ENCODE data around the gene PRG2. TPM values are rescaled to one million over a fixed set of nuclear protein-coding genes. Genes with fewer than 3 reads are reported as not detected.

The PRG2 gene
- total and polyA plus RNA-seq, 7 experiments from 2014 or later, result 0.44 to 1.7 (median 0.48) TPM; not detected in 4

DNA sequence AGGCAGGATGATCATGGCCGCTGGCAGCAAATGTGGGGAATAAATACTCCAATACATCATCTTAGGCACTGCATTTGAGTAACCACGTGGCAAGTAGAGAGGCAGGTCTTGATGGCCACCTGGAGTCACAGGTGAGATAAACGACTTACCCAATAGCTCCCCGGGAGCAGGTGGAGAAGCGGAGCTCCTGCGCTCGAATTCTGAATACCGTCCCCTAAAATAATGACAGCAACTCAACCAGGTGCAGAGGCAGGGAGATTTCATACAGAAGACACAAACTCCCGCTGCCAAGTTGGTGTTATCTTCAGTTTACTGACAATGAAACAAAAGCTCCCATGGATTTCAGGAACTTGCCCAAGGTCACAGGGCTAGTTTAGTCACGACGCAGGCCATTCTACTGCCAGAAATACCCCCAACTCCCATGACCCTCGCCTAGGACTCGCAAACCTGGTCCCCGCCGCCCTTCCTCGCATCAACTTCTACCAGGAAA lies 36.0 kb upstream of the PRG2 start:
- DNase-seq (peak in 1 of 9 donors; percentile 4), ATAC-seq (no peak)
- H3K4me1 ChIP-seq (ENCODE audit: control insufficient read depth in 2 of 2, insufficient read depth in 2 of 2, low read length in 2 of 2), result peaks cover 24 to 42% of the 10 kb centered on the region in 2 donors
- ChIA-PET CTCF (interaction anchor here (4.0 kb wide), 1 partner anchor 31 kb away, joined by 17 read pairs; no protein-coding TSS in a partner anchor), POLR2A (interaction anchor here (0.6 to 1.4 kb wide), 4 partner anchors 10 to 96 kb away, joined by 3 to 5 read pairs (median 3); no protein-coding TSS in a partner anchor)
- H3K4me3 ChIP-seq (ENCODE audit: low read length), result peak overlapping the region; percentile 56
- intact Hi-C loops (cut with micrococcal nuclease), result loop anchor here (2.0 to 10.0 kb wide), 6 partner anchors 32 to 1148 kb away; partner anchors contain the start of genes CLP1 (in 1 of the 2), LPXN (in 1 of the 2), P2RX3 (in 1 of the 2) and SSRP1 (in 1 of the 2)
- H3K36me3 ChIP-seq (ENCODE audit: control insufficient read depth in 2 of 3, insufficient read depth in 3 of 3, low read length in 3 of 3), result peaks cover 0 to 5% (median 0%) of the 10 kb centered on the region in 3 experiments
- Mint-ChIP-seq H3K9me3 (no peaks in the 10 kb centered on the region), H3K4me1 (peaks cover 40 to 56% (median 50%) of the 10 kb centered on the region in 7 donors), H3K4me3 (peak overlapping the region; percentile 83 to 92 (median 89)), H3K27ac (peak overlapping the region; percentile 52 to 93 (median 79)), H3K36me3 (peaks cover 0 to 23% (median 13%) of the 10 kb centered on the region in 5 donors), H3K27me3 (peaks cover 0 to 24% (median 0%) of the 10 kb centered on the region in 5 donors)
- H3K27me3 ChIP-seq (ENCODE audit: control insufficient read depth in 2 of 2, insufficient read depth in 2 of 2, low read length in 2 of 2), result no peaks in the 10 kb centered on the region
- H3K27ac ChIP-seq (ENCODE audit: low read depth, low read length), result peak overlapping the region; percentile 62
- H3K9me3 ChIP-seq (ENCODE audit: control insufficient read depth in 2 of 3, low read length in 3 of 3), result no peaks in the 10 kb centered on the region

GRCh38 chr11:57425565-57426438 lies 35.4 kb upstream of the PRG2 start:
- ATAC-seq (no peak), DNase-seq (no peak)
- no peaks in the 10 kb centered on the region for H3K9me3 Mint-ChIP-seq
- H3K4me3 Mint-ChIP-seq, result peak overlapping the region; percentile 83 to 92 (median 89)
- H3K4me1 ChIP-seq (ENCODE audit: control insufficient read depth in 2 of 2, insufficient read depth in 2 of 2, low read length in 2 of 2), result peaks cover 24 to 45% of the 10 kb centered on the region in 2 donors
- H3K27ac ChIP-seq (ENCODE audit: low read depth, low read length), result peak overlapping the region; percentile 52
- POLR2A ChIA-PET, result interaction anchor here (0.6 to 1.4 kb wide), 6 partner anchors 11 to 95 kb away, joined by 3 to 5 read pairs (median 4); partner anchors contain the start of gene SLC43A1
- intact Hi-C loops (cut with micrococcal nuclease), result loop anchor here (1.0 to 10.0 kb wide), 11 partner anchors 31 to 1153 kb away; partner anchors contain the start of genes ZFP91 (in 2 of the 2), CLP1 (in 1 of the 2), LPXN (in 1 of the 2) and MED19 (in 1 of the 2)
- H3K9me3 ChIP-seq (ENCODE audit: control insufficient read depth in 2 of 3, low read length in 3 of 3), result no peaks in the 10 kb centered on the region
- H3K36me3 Mint-ChIP-seq, result peaks cover 0 to 23% (median 13%) of the 10 kb centered on the region in 5 donors
- CTCF ChIA-PET, result interaction anchor here (4.0 kb wide), 1 partner anchor 32 kb away, joined by 17 read pairs; no protein-coding TSS in a partner anchor
- H3K36me3 ChIP-seq (ENCODE audit: control insufficient read depth in 2 of 3, insufficient read depth in 3 of 3, low read length in 3 of 3), result peaks cover 0 to 5% (median 0%) of the 10 kb centered on the region in 3 experiments
- H3K4me3 ChIP-seq (ENCODE audit: low read length), result peak overlapping the region; percentile 56
- peak overlapping the region; percentile 79 to 93 (median 91) for H3K27ac Mint-ChIP-seq
- H3K27me3 Mint-ChIP-seq, result peaks cover 0 to 24% (median 0%) of the 10 kb centered on the region in 5 donors
- peaks cover 40 to 56% (median 50%) of the 10 kb centered on the region in 7 donors for H3K4me1 Mint-ChIP-seq
- no peaks in the 10 kb centered on the region for H3K27me3 ChIP-seq (ENCODE audit: control insufficient read depth in 2 of 2, insufficient read depth in 2 of 2, low read length in 2 of 2)

DNA sequence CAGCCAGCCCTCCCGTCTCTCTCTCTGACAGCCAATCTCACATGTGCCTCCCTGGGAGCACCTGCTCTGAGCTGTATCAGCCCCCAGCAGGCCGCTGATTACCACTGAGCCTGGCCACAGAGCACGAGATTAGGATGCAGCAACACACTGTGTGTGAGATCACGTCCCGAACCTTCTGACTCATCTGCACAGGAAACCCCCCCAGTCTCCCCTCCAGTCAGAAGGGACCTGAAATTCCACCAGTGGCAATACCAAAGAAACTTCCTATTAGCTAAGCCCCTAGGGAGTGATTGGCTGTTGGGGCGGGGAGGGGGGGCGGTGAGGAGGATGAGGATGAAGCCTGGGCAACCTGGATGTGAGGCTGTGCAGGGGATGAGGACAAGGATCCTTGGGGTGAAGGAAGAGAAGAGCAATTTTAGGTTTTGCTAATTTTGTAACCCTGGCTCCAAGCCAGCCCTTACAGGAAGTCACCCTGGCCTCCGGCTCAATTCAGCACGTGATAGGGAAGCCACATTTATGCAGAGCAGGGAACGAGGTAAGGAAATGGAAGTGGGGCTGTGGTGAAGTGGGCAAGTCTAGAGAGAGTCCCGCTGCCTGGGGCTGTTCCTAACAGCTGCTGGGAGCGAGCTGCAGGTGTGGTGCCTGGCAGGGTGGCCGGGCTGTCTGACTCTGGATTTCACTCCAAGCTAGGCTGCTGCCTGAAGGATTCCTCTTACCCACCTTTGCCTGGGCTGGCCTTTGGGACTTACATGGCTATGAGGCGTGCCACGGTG lies 34.5 kb upstream of the PRG2 start:
- ChIA-PET CTCF (interaction anchor here (1.3 to 4.0 kb wide), 2 partner anchors 32 to 33 kb away, joined by 7 to 17 read pairs; no protein-coding TSS in a partner anchor), POLR2A (interaction anchor here (1.2 to 1.4 kb wide), 3 partner anchors 44 to 90 kb away, joined by 3 to 4 read pairs (median 4); partner anchors contain the start of gene SLC43A1)
- Mint-ChIP-seq H3K9me3 (no peaks in the 10 kb centered on the region), H3K27me3 (peaks cover 0 to 24% (median 0%) of the 10 kb centered on the region in 5 donors), H3K4me3 (peak overlapping the region; percentile 83 to 92 (median 89)), H3K4me1 (peaks cover 40 to 56% (median 50%) of the 10 kb centered on the region in 7 donors), H3K36me3 (peaks cover 0 to 27% (median 20%) of the 10 kb centered on the region in 5 donors), H3K27ac (peak overlapping the region; percentile 84 to 93 (median 91))
- ATAC-seq (peak; percentile 90), DNase-seq (peak; percentile 25 to 83 (median 62))
- no peaks in the 10 kb centered on the region for H3K27me3 ChIP-seq (ENCODE audit: control insufficient read depth in 2 of 2, insufficient read depth in 2 of 2, low read length in 2 of 2)
- H3K9me3 ChIP-seq (ENCODE audit: control insufficient read depth in 2 of 3, low read length in 3 of 3), result no peaks in the 10 kb centered on the region
- intact Hi-C loops (cut with micrococcal nuclease), result loop anchor here (1.0 to 10.0 kb wide), 11 partner anchors 32 to 1154 kb away; partner anchors contain the start of genes ZFP91 (in 2 of the 2), CLP1 (in 1 of the 2), LPXN (in 1 of the 2) and MED19 (in 1 of the 2)
- H3K27ac ChIP-seq (ENCODE audit: low read depth, low read length), result peak overlapping the region; percentile 52
- peaks cover 24 to 45% of the 10 kb centered on the region in 2 donors for H3K4me1 ChIP-seq (ENCODE audit: control insufficient read depth in 2 of 2, insufficient read depth in 2 of 2, low read length in 2 of 2)
- peaks cover 0 to 5% (median 0%) of the 10 kb centered on the region in 3 experiments for H3K36me3 ChIP-seq (ENCODE audit: control insufficient read depth in 2 of 3, insufficient read depth in 3 of 3, low read length in 3 of 3)
- H3K4me3 ChIP-seq (ENCODE audit: low read length), result peak overlapping the region; percentile 56

- Mint-ChIP-seq H3K27ac (peak overlapping the region; percentile 84 to 93 (median 90)), H3K4me3 (peak overlapping the region; percentile 21 to 92 (median 88)), H3K36me3 (peaks cover 0 to 30% (median 21%) of the 10 kb centered on the region in 5 donors), H3K9me3 (no peaks in the 10 kb centered on the region), H3K4me1 (peaks cover 40 to 56% (median 50%) of the 10 kb centered on the region in 7 donors), H3K27me3 (peaks cover 0 to 18% (median 0%) of the 10 kb centered on the region in 5 donors)
- Histone ChIP-seq H3K36me3 (ENCODE audit: control insufficient read depth in 2 of 3, insufficient read depth in 3 of 3, low read length in 3 of 3) (peaks cover 0 to 5% (median 0%) of the 10 kb centered on the region in 3 experiments), H3K4me3 (ENCODE audit: low read length) (peak overlapping the region; percentile 56), H3K4me1 (ENCODE audit: control insufficient read depth in 2 of 2, insufficient read depth in 2 of 2, low read length in 2 of 2) (peaks cover 24 to 45% of the 10 kb centered on the region in 2 donors), H3K27me3 (ENCODE audit: control insufficient read depth in 2 of 2, insufficient read depth in 2 of 2, low read length in 2 of 2) (no peaks in the 10 kb centered on the region), H3K27ac (ENCODE audit: low read depth, low read length) (peak overlapping the region; percentile 52), H3K9me3 (ENCODE audit: control insufficient read depth in 2 of 3, low read length in 3 of 3) (no peaks in the 10 kb centered on the region)
- ATAC-seq (no peak), DNase-seq (no peak)
- CTCF ChIA-PET, result interaction anchor here (0.9 to 1.3 kb wide), 2 partner anchors 33 to 74 kb away, joined by 5 to 7 read pairs; no protein-coding TSS in a partner anchor
- POLR2A ChIA-PET, result interaction anchor here (1.2 kb wide), 2 partner anchors 72 to 91 kb away, joined by 4 read pairs; partner anchors contain the start of gene SLC43A1
- intact Hi-C loops (cut with micrococcal nuclease), result loop anchor here (1.0 to 10.0 kb wide), 3 partner anchors 79 to 1155 kb away; partner anchors contain the start of genes ZFP91 (in 2 of the 2) and LPXN (in 1 of the 2)
These were observed 33.8 kb upstream of the PRG2 start for GRCh38 chr11:57424137-57424791.

- Histone ChIP-seq H3K4me3 (ENCODE audit: low read length) (no peak overlapping the region), H3K9me3 (ENCODE audit: control insufficient read depth in 2 of 3, low read length in 3 of 3) (no peaks in the 10 kb centered on the region), H3K36me3 (ENCODE audit: control insufficient read depth in 2 of 3, insufficient read depth in 3 of 3, low read length in 3 of 3) (peaks cover 0 to 6% (median 0%) of the 10 kb centered on the region in 3 experiments), H3K27ac (ENCODE audit: low read depth, low read length) (no peak overlapping the region), H3K4me1 (ENCODE audit: control insufficient read depth in 2 of 2, insufficient read depth in 2 of 2, low read length in 2 of 2) (peaks cover 24 to 45% of the 10 kb centered on the region in 2 donors), H3K27me3 (ENCODE audit: control insufficient read depth in 2 of 2, insufficient read depth in 2 of 2, low read length in 2 of 2) (no peaks in the 10 kb centered on the region)
- Mint-ChIP-seq H3K36me3 (peaks cover 2 to 39% (median 26%) of the 10 kb centered on the region in 5 donors), H3K27me3 (peaks cover 0 to 7% (median 0%) of the 10 kb centered on the region in 5 donors), H3K4me3 (peak overlapping the region in 1 of 10 donors; percentile 24), H3K9me3 (peaks cover 0 to under 1% (median 0%) of the 10 kb centered on the region in 11 donors), H3K4me1 (peaks cover 38 to 55% (median 52%) of the 10 kb centered on the region in 7 donors), H3K27ac (peak overlapping the region in 7 of 9 donors; percentile 12 to 93 (median 51))
- intact Hi-C loops (cut with micrococcal nuclease), result loop anchor here in 1 of 2 donors (10.0 kb wide), 1 partner anchor 1152 kb away; the partner anchor contains the start of genes LPXN and ZFP91
- DNase-seq (no peak), ATAC-seq (no peak)
- ChIA-PET POLR2A (no interaction called here), CTCF (interaction anchor here (0.6 to 1.4 kb wide), 2 partner anchors 34 to 1090 kb away, joined by 3 to 4 read pairs; no protein-coding TSS in a partner anchor)
These were observed 32.2 kb upstream of the PRG2 start for GRCh38 chr11:57422669-57423068.

Data from naive thymus-derived CD4-positive, alpha-beta T cell (primary cell).